HTR-8/SVneo (cell line): ENCODE results near the gene HMGCLL1.
A peak's percentile ranks its signal among the peaks of the same experiment; 100 is the strongest.

Source experiments
- DNase-seq: peaks from one replicate; pipeline ENCODE4 v3.0.0; 2011; ENCODE audit warnings: low spot score, mixed read lengths; ENCODE audit not compliant: insufficient read length
- FAIRE-seq: peaks from 2 replicates; lab custom pipeline; 2011; peaks lifted over from hg19 to GRCh38; lab: Jason Lieb, UNC

HMGCLL1 gene

GRCh38 chr6:55536391-55536956 is 42.5 kb downstream of the HMGCLL1 start:
- no peak for FAIRE-seq
- DNase-seq, result no peak

DNA sequence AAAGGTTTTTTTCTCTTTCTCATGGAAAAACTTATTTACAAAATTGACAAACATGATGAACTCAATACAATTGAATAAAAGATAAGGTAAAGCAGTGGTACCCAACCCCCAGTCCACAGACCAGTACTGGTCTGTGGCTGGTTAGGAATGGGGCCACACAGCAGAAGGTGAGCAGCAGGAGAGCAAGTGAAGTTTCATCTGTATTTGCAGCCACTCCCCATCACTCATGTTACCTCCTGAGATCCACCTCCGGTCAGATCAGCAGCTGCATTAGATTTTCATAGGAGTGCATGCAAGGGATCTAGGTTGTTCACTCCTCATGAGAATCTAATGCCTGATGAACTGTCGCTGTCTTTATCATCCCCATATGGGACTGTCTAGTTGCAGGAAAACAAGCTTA is 47.5 kb downstream of the HMGCLL1 start:
- FAIRE-seq (no peak), DNase-seq (no peak)

DNA sequence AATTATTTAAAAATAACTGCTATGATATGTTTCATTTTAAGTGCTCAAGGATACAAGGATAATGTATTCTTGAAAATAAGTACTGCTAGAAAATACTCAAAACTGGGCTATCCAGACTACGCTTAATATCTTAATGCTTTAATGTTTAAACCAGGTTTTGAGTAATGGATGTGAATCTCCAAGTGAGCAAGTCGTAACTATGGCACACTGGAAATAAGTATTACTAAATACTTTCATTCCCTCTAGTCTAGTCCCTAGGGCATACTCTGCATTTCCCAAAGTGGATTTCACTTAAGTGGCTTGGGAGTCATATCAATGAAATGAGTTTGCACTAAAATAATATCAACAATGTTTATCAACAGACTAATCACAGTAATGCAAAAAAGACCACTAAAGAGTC is 48.1 kb downstream of the HMGCLL1 start:
- FAIRE-seq (no peak), DNase-seq (no peak)

- FAIRE-seq (no peak), DNase-seq (peak; percentile 3)
These were observed 50.4 kb downstream of the HMGCLL1 start for GRCh38 chr6:55528624-55529023.

DNA sequence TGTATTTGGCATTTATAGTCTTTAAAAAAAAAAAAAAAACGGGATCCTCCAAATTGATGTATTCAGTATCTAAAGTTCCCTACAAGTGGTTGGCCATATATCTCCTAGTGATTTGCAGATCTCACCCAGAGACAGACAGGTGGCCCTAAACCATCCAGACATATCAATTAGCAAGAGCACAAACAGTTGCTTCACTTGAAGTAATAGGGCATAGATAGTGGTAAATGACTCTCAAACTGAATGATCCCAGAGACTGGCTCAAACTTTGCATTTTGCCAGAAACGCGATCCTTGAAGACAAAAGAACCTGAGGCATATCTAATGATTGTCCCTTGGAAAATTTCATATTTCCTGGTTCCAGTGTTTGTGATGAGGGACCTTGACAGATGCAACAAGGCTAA is 54.6 kb downstream of the HMGCLL1 start:
- FAIRE-seq (no peak), DNase-seq (no peak)

GRCh38 chr6:55518529-55519060 is 60.4 kb downstream of the HMGCLL1 start:
- FAIRE-seq, result no peak
- DNase-seq, result no peak

GRCh38 chr6:55516736-55517135 is 62.3 kb downstream of the HMGCLL1 start:
- DNase-seq (no peak), FAIRE-seq (no peak)

- no peak for DNase-seq
- FAIRE-seq, result no peak
These were observed 66.1 kb downstream of the HMGCLL1 start for GRCh38 chr6:55512904-55513303.

DNA sequence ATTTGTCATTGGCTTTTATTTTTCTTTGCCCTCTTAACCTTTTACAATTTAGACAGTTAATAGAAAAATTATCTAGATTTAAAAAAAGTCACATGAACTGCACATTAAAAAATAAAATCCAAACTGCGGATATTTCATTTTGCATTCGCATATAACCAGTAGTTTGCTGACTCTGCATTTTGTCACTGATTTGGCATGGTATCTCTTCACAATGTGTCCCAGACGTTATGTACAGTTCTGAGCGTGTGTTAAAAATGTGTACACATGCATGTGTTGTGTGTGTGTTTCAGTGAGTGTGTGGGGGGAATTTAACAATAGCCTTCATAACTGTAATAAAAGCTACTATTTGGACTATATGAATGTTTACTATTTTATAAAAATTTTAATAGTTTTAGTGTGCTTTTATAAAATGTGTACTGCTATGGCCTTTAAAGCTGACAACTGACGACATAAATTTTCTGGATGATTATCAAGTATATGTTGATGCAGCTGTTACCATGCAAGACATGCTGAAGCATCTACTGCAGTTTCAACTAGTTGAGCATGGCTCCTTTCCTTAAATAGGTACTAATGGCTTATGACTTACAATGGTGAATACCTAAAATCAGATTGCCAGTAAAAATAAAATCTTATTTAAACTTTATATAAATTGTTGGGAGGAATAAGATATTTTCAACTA is 67.7 kb downstream of the HMGCLL1 start:
- no peak for DNase-seq
- no peak for FAIRE-seq

DNA sequence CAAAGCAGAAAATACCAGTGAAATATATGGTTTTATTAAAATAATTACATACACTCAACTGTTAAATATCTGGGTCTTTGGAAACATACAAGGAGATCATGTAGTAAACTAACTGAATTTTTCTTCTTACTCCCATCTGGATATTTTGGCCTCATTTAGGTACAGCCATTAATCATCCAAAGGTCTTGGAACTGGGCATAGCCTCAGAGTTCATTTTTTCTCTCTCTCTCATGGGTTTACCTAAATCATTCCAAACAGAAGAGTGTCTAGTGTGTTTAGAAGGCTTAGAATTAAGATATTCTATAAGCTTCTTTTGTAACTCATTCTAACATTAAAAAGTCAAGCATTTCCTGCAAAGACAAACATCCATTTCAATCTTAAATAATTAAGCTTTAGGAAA is 79.4 kb downstream of the HMGCLL1 start:
- FAIRE-seq (no peak), DNase-seq (no peak)

GRCh38 chr6:55497694-55498093 is 81.3 kb downstream of the HMGCLL1 start:
- DNase-seq, result no peak
- no peak for FAIRE-seq

DNA sequence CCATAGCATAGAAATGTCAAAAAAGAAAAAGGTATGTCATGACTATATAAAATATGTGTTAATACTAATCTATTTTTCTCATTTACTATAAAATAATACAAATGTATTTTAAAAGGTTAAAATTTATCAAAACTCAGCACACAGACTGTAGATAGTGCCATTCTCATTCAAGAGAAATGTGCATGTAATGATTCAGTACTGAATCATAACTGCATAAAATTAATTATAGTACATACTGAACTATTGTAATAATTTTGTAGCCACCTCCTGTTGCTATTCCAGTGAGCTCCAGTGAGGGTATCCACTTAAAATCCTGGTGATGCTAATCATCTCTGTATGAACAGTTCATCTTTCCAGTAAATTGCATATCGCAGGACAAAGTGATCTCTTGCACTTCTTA is 82.8 kb downstream of the HMGCLL1 start:
- FAIRE-seq (no peak), DNase-seq (no peak)

DNA sequence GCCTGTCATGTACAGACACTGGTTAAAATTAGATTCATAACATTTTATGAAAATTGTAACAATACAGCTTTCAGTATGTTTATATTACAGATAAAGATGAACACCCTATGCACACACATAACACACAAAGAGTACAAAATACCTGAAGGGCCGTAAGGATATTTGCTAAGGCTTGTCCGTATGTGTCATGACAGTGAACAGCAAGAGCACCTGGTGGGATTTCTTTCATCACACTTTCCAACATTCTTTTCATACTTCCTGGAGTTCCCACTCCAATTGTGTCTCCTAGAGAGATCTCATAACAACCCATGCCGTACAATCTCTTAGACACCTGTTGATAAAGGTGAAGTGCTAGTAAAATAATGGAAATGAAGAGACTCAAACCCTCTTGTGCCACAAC is 83.7 kb downstream of the HMGCLL1 start:
- DNase-seq, result no peak
- no peak for FAIRE-seq

- FAIRE-seq, result no peak
- DNase-seq, result no peak
These were observed 84.6 kb downstream of the HMGCLL1 start for GRCh38 chr6:55494411-55494810.

DNA sequence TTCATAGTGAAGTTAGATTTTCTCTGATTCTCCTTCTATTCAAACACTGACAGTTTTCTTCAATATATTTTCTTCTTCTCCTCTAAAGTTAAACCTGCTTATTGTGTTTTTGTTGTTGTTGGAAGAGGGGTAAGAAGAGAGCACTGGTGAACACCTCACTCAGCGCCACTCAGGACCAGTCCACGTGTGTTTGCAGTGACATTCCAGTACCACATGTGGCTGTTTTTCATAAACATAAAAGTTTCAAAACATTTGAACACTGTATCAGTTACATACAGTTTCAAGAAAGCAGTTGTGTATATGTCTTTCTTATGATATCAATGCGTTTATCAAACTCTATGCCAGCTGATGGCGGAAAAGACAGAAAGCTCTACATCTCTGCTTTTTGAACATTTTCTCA is 86.7 kb downstream of the HMGCLL1 start:
- no peak for FAIRE-seq
- DNase-seq, result no peak

GRCh38 chr6:55490871-55491270 is 88.1 kb downstream of the HMGCLL1 start:
- FAIRE-seq, result no peak
- DNase-seq, result no peak

- no peak for FAIRE-seq
- no peak for DNase-seq
These were observed 104.6 kb downstream of the HMGCLL1 start for GRCh38 chr6:55474382-55474781.

DNA sequence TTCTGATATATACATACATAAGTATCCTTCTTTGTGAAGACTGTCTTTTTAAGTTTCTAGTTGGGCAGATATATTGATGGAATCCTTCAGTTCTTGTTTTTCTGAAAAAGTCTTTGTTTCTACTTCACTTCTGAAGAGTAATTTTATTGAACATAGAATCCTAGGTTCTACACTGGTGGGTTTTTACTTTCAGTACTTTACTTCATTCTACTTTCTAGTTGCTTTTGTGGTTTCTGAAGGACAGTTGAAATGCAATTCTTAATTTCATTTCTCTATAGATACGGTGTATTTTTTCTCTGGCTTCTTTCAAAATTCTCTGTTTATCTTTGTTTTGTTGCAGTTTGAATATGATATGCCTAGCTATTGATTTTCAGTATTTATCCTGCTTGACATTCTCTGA is 105.3 kb downstream of the HMGCLL1 start:
- FAIRE-seq (no peak), DNase-seq (no peak)

- DNase-seq (no peak), FAIRE-seq (no peak)
These were observed 109.0 kb downstream of the HMGCLL1 start for GRCh38 chr6:55469951-55470366.

DNA sequence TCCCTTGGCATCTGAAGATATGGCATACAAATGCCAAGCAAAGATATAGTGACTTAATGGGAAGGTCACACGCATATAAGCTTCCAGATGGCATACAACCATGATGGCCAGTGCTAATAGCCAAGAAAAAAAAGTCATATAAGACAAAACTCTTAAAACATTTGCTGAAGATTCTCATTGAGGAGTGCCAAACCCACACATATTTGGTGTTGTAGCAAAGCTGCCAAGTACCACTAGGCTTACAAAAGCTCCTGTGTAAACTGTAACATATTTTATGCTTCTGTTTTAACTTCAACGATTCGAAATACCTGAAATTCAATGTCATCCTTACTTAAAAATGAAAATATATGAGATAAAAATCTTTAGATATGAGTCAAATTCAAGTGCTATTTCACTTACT is 123.0 kb downstream of the HMGCLL1 start:
- DNase-seq (no peak), FAIRE-seq (no peak)

DNA sequence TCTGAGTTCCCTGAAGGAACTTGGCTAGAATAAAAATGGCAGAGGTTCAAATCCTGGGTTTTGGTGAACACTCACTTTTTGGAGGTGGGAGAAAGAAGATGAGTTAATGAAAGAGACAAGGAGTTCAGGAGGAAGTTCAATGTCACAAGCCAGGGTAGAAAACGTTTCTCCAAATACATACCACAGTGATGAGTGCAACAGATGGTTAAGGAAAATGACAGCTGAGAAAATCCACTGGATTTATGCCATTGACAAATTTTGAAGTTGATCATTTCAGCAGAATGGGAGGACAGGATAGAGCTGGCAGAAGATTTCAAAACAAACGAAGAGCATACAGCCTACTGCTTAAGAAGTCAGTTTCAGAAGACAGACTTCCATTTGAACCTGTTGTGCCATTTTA is 129.0 kb downstream of the HMGCLL1 start:
- FAIRE-seq (no peak), DNase-seq (no peak)

- no peak for DNase-seq
- peak; percentile 82 for FAIRE-seq
These were observed 129.8 kb downstream of the HMGCLL1 start for GRCh38 chr6:55449225-55449624.
